ENCODE data around the gene ZDHHC12. TPM values are rescaled to one million over a fixed set of nuclear protein-coding genes. Genes with fewer than 3 reads are reported as not detected.
"Not testable (repeated sequence)": the region's sequence is repeated elsewhere in the genome, so short reads cannot be mapped to it uniquely, and the experiment has no call there.

The ZDHHC12 gene
- total and polyA plus RNA-seq, 9 donors, result 0.30 to 27.1 (median 7.0) TPM

- peaks cover under 1% of the 10 kb centered on the region for H3K4me1 ChIP-seq (ENCODE audit: insufficient read depth)
- no peaks in the 10 kb centered on the region for H3K27me3 ChIP-seq
- intact Hi-C loops (cut with DNase I), result no loop called here
- H3K9me3 ChIP-seq, result no peaks in the 10 kb centered on the region
- TF ChIP-seq EP300 (IDR thresholded peaks at IDR 0.05) (no peak), CTCF (IDR thresholded peaks at IDR 0.05) (no peak), POLR2A (IDR thresholded peaks at IDR 0.05) (no peak)
- no peak overlapping the region for H3K4me3 ChIP-seq
- no peaks in the 10 kb centered on the region for H3K36me3 ChIP-seq
- 58 to 68% (median 58%) methylated on average over 8 of the region's 8 CpGs for WGBS, 3 donors
- DNase-seq, result peak in 1 of 5 donors; percentile 3
- no peak overlapping the region for H3K27ac ChIP-seq
These were observed 26.8 kb downstream of the ZDHHC12 start for GRCh38 chr9:128696923-128697707.

GRCh38 chr9:128694344-128694743 lies 29.6 kb downstream of the ZDHHC12 start:
- 73 to 81% (median 73%) methylated on average over 6 of the region's 6 CpGs for WGBS, 3 donors
- DNase-seq, result no peak
- H3K4me3 ChIP-seq, result no peak overlapping the region
- H3K36me3 ChIP-seq, result no peaks in the 10 kb centered on the region
- intact Hi-C loops (cut with DNase I), result loop anchor here in 1 of 4 donors (5.0 kb wide), 1 partner anchor 57 kb away; no protein-coding TSS in a partner anchor
- TF ChIP-seq CTCF (IDR thresholded peaks at IDR 0.05), result no peak
- no peak for TF ChIP-seq POLR2A (IDR thresholded peaks at IDR 0.05)
- no peak for TF ChIP-seq EP300 (IDR thresholded peaks at IDR 0.05)
- H3K27ac ChIP-seq, result no peak overlapping the region
- H3K9me3 ChIP-seq, result no peaks in the 10 kb centered on the region
- H3K4me1 ChIP-seq (ENCODE audit: insufficient read depth), result peaks cover 2% of the 10 kb centered on the region
- no peaks in the 10 kb centered on the region for H3K27me3 ChIP-seq

GRCh38 chr9:128693738-128694137 lies 30.2 kb downstream of the ZDHHC12 start:
- not testable (repeated sequence) for H3K4me1 ChIP-seq (ENCODE audit: insufficient read depth); H3K36me3 ChIP-seq; H3K27me3 ChIP-seq; DNase-seq; H3K27ac ChIP-seq; H3K4me3 ChIP-seq; H3K9me3 ChIP-seq
- 70 to 79% (median 72%) methylated on average over 3 of the region's 3 CpGs for WGBS, 3 donors
- intact Hi-C loops (cut with DNase I), result loop anchor here in 1 of 4 donors (5.0 kb wide), 1 partner anchor 56 kb away; no protein-coding TSS in a partner anchor

GRCh38 chr9:128690684-128691034 lies 33.3 kb downstream of the ZDHHC12 start:
- Histone ChIP-seq H3K4me1 (ENCODE audit: insufficient read depth) (peaks cover 2% of the 10 kb centered on the region), H3K27me3 (no peaks in the 10 kb centered on the region), H3K4me3 (peak overlapping the region; percentile 83), H3K9me3 (no peaks in the 10 kb centered on the region), H3K27ac (peak overlapping the region in 1 of 2 donors; percentile 26), H3K36me3 (no peaks in the 10 kb centered on the region)
- 7 to 11% (median 10%) methylated on average over 5 of the region's 5 CpGs for WGBS, 3 donors
- intact Hi-C loops (cut with DNase I), result loop anchor here in 1 of 4 donors (5.0 kb wide), 1 partner anchor 53 kb away; no protein-coding TSS in a partner anchor
- no peak for DNase-seq
- no peak for TF ChIP-seq POLR2A (IDR thresholded peaks at IDR 0.05)

GRCh38 chr9:128689820-128690683 lies 33.9 kb downstream of the ZDHHC12 start:
- Histone ChIP-seq H3K27ac (peak overlapping the region in 1 of 2 donors; percentile 26), H3K36me3 (no peaks in the 10 kb centered on the region), H3K4me1 (ENCODE audit: insufficient read depth) (peaks cover 2% of the 10 kb centered on the region), H3K27me3 (no peaks in the 10 kb centered on the region), H3K9me3 (no peaks in the 10 kb centered on the region), H3K4me3 (peak overlapping the region; percentile 83)
- intact Hi-C loops (cut with DNase I), result loop anchor here in 2 of 4 donors (2.0 to 5.0 kb wide), 2 partner anchors 53 to 137 kb away; partner anchors contain the start of gene SPTAN1 (in 1 of the 2)
- 0 to 1% (median 0%) methylated on average over 57 to 80 of the region's 83 CpGs for WGBS, 3 donors
- DNase-seq, result peak; percentile 50 to 64 (median 61)
- TF ChIP-seq EP300 (IDR thresholded peaks at IDR 0.05) (no peak), CTCF (IDR thresholded peaks at IDR 0.05) (no peak), POLR2A (IDR thresholded peaks at IDR 0.05) (no peak)

Data from ovary (tissue), 9 donors.